HepG2 (cell line): ENCODE data around the gene RPS6KL1. TPM values are rescaled to one million over a fixed set of nuclear protein-coding genes. Genes with fewer than 3 reads are reported as not detected.

Source experiments
- BCL3 ChIP-seq: sonication (generic); formaldehyde crosslinking; IDR thresholded peaks from 2 replicates; pipeline ENCODE4 v1.5.1; 2020; ENCODE audit warnings: mild to moderate bottlenecking, missing genetic modification reagents, moderate library complexity
- BRF2 ChIP-seq: sonication (generic); formaldehyde crosslinking; IDR thresholded peaks from 2 replicates; pipeline ENCODE4 v1.8.1; 2022; ENCODE audit warnings: mild to moderate bottlenecking, missing genetic modification reagents
- EP300 ChIP-seq, 3 experiments: sonication (generic) in 1 of 3; formaldehyde crosslinking in 1 of 3; IDR thresholded peaks; 2 replicates each; pipeline versions ENCODE4 v1.5.1 to v1.6.1; 2011 to 2020; ENCODE audit warnings: low read depth in 2 of 3, low read length in 2 of 3, borderline replicate concordance in 1 of 3, improper control_type of control experiment in 1 of 3, mild to moderate bottlenecking in 1 of 3, missing genetic modification reagents in 1 of 3, moderate library complexity in 1 of 3
- FOSL2 ChIP-seq: sonication (generic); formaldehyde crosslinking; IDR thresholded peaks from 2 replicates; pipeline ENCODE4 v1.4.0; 2020; ENCODE audit warnings: missing genetic modification reagents
- GZF1 ChIP-seq: sonication (generic); formaldehyde crosslinking; IDR thresholded peaks from 2 replicates; pipeline ENCODE4 v1.5.1; 2020; ENCODE audit warnings: mild to moderate bottlenecking, missing genetic modification reagents
- MTA3 ChIP-seq: sonication (generic); formaldehyde crosslinking; IDR thresholded peaks from 2 replicates; pipeline ENCODE4 v1.4.0; 2020; ENCODE audit warnings: missing genetic modification reagents
- PHF21A ChIP-seq: sonication (generic); formaldehyde crosslinking; IDR thresholded peaks from 2 replicates; pipeline ENCODE4 v1.5.0; 2020; ENCODE audit warnings: mild to moderate bottlenecking, missing genetic modification reagents
- SALL1 ChIP-seq: sonication (generic); formaldehyde crosslinking; IDR thresholded peaks from 2 replicates; pipeline ENCODE4 v1.8.0; 2022; ENCODE audit warnings: mild to moderate bottlenecking, missing genetic modification reagents
- STAG1 ChIP-seq: sonication (generic); formaldehyde crosslinking; IDR thresholded peaks from 2 replicates; pipeline ENCODE4 v1.4.0; 2020; ENCODE audit warnings: missing genetic modification reagents
- TAF1 ChIP-seq: sonication (generic); formaldehyde crosslinking; IDR thresholded peaks from 2 replicates; pipeline ENCODE4 v1.4.0; 2020; ENCODE audit warnings: missing genetic modification reagents
- ZBTB44 ChIP-seq: sonication (generic); formaldehyde crosslinking; IDR thresholded peaks from 2 replicates; pipeline ENCODE4 v1.4.0; 2020; ENCODE audit warnings: missing genetic modification reagents
- ZNF329 ChIP-seq: sonication (generic); formaldehyde crosslinking; IDR thresholded peaks from 2 replicates; pipeline ENCODE4 v1.9.0; 2021; ENCODE audit warnings: low read depth, mild to moderate bottlenecking, missing genetic modification reagents
- ZNF460 ChIP-seq: sonication (generic); formaldehyde crosslinking; IDR thresholded peaks from 2 replicates; pipeline ENCODE4 v1.5.1; 2020; ENCODE audit warnings: missing genetic modification reagents, mild to moderate bottlenecking, borderline replicate concordance
- ZNF616 ChIP-seq: sonication (generic); formaldehyde crosslinking; IDR thresholded peaks from 2 replicates; pipeline ENCODE4 v1.5.0; 2020; ENCODE audit warnings: low read depth, mild to moderate bottlenecking, missing genetic modification reagents
- ZNF766 ChIP-seq: sonication (generic); formaldehyde crosslinking; IDR thresholded peaks from 2 replicates; pipeline ENCODE4 v1.5.0; 2020; ENCODE audit warnings: missing genetic modification reagents, borderline replicate concordance
- ZNF788 ChIP-seq: sonication (generic); formaldehyde crosslinking; IDR thresholded peaks from 2 replicates; pipeline ENCODE4 v1.5.0; 2020; ENCODE audit warnings: mild to moderate bottlenecking, missing genetic modification reagents, borderline replicate concordance
- ZSCAN22 ChIP-seq: sonication (generic); formaldehyde crosslinking; IDR thresholded peaks from 2 replicates; pipeline ENCODE4 v1.4.0; 2020; ENCODE audit warnings: mild to moderate bottlenecking, missing genetic modification reagents
- polyA plus RNA-seq, 8 experiments: library from polyadenylated mRNA; depleted of rRNA in 3 of 8; stranded (reverse) in 7 of 8; unstranded in 1 of 8; fragments of >200 nt; fragmentation: Illumina TruSeq in 4 of 8; extraction: Trizol in 4 of 8; gene quantifications; 2 replicates each; pipeline versions ENCODE4 v1.2.1 to v1.2.3, GENCODE V29; 2011 to 2016; ENCODE audit warnings: low read depth in 4 of 8, missing spikeins in 1 of 8, mixed read lengths in 1 of 8; ENCODE audit not compliant: insufficient read depth in 1 of 8
- total RNA-seq, 5 experiments: library from RNA; depleted of rRNA; stranded (reverse); fragments of >200 nt; fragmentation: Illumina TruSeq; extraction: Trizol; gene quantifications; 2 replicates each; pipeline ENCODE4 v1.2.3, GENCODE V29; 2016; ENCODE audit warnings: low read depth in 1 of 5
- TF ChIP-seq, protein P1 (sequence below): sonication (generic); formaldehyde crosslinking; IDR thresholded peaks from 2 replicates; pipeline ENCODE4 v1.9.0; 2021; ENCODE audit warnings: mild to moderate bottlenecking, missing genetic modification reagents
- TF ChIP-seq, protein P2 (sequence below): IDR thresholded peaks from 2 replicates; pipeline ENCODE4 v1.6.1; 2016

Gene RPS6KL1
- total and polyA plus RNA-seq, 2 of the 13 experiments (the other 11 are each of a cell fraction or from before 2014, with no cell fraction given), result 6.5 to 11.5 TPM

DNA sequence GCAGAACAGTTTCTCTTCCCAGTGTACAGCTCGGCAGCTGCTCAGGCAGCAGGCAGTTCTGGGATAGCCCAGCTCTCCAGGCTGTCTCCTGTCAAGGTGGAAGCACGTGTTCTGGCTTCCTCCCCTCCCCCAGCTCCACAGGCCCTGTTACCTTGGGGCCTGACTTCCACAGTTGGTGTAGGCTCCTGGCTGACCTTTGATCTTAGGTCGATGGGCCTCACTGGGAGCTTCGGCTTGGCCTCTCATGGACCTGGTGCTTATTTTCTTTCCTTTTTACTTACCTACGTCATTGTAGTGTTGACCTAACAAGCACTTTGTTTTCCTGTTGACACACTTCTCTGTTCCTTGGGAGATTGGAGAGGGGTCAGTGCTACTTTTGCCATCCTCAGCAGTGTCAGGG is 24.4 kb downstream of the RPS6KL1 start (continued):
- TF ChIP-seq ZNF788 (CRISPR knock-in tag), result peak; percentile 65; the same call in 1 of the 2 replicates
- no peak for TF ChIP-seq BCL3 (CRISPR knock-in tag)
- TF ChIP-seq ZBTB44 (CRISPR knock-in tag), result no peak
- TF ChIP-seq, protein P1, sequence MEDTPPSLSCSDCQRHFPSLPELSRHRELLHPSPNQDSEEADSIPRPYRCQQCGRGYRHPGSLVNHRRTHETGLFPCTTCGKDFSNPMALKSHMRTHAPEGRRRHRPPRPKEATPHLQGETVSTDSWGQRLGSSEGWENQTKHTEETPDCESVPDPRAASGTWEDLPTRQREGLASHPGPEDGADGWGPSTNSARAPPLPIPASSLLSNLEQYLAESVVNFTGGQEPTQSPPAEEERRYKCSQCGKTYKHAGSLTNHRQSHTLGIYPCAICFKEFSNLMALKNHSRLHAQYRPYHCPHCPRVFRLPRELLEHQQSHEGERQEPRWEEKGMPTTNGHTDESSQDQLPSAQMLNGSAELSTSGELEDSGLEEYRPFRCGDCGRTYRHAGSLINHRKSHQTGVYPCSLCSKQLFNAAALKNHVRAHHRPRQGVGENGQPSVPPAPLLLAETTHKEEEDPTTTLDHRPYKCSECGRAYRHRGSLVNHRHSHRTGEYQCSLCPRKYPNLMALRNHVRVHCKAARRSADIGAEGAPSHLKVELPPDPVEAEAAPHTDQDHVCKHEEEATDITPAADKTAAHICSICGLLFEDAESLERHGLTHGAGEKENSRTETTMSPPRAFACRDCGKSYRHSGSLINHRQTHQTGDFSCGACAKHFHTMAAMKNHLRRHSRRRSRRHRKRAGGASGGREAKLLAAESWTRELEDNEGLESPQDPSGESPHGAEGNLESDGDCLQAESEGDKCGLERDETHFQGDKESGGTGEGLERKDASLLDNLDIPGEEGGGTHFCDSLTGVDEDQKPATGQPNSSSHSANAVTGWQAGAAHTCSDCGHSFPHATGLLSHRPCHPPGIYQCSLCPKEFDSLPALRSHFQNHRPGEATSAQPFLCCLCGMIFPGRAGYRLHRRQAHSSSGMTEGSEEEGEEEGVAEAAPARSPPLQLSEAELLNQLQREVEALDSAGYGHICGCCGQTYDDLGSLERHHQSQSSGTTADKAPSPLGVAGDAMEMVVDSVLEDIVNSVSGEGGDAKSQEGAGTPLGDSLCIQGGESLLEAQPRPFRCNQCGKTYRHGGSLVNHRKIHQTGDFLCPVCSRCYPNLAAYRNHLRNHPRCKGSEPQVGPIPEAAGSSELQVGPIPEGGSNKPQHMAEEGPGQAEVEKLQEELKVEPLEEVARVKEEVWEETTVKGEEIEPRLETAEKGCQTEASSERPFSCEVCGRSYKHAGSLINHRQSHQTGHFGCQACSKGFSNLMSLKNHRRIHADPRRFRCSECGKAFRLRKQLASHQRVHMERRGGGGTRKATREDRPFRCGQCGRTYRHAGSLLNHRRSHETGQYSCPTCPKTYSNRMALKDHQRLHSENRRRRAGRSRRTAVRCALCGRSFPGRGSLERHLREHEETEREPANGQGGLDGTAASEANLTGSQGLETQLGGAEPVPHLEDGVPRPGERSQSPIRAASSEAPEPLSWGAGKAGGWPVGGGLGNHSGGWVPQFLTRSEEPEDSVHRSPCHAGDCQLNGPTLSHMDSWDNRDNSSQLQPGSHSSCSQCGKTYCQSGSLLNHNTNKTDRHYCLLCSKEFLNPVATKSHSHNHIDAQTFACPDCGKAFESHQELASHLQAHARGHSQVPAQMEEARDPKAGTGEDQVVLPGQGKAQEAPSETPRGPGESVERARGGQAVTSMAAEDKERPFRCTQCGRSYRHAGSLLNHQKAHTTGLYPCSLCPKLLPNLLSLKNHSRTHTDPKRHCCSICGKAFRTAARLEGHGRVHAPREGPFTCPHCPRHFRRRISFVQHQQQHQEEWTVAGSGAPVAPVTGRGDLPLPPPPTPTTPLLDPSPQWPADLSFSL (CRISPR knock-in tag), result no peak
- TF ChIP-seq ZNF766, result 0 out of 2 replicates have a peak, but pooled peaks have one; percentile 45
- TF ChIP-seq ZNF616 (CRISPR knock-in tag), result no peak
- peak in 1 of 2 experiments; percentile 81; a peak in 2 of 4 replicates for TF ChIP-seq EP300 (IDR thresholded peaks at IDR 0.05; ENCODE audit: low read depth in 2 of 2, low read length in 2 of 2)
- TF ChIP-seq EP300 (CRISPR knock-in tag; IDR thresholded peaks at IDR 0.05; ENCODE audit: borderline replicate concordance), result peak; percentile 29; the same call in 1 of the 2 replicates
- no peak for TF ChIP-seq ZSCAN22
- TF ChIP-seq BRF2 (CRISPR knock-in tag), result no peak
- no peak for TF ChIP-seq STAG1 (CRISPR knock-in tag)
- TF ChIP-seq TAF1, result no peak
- TF ChIP-seq SALL1 (CRISPR knock-in tag), result peak; percentile 93
- TF ChIP-seq PHF21A (CRISPR knock-in tag), result peak; percentile 86
- TF ChIP-seq ZNF329 (CRISPR knock-in tag), result no peak
- TF ChIP-seq GZF1 (CRISPR knock-in tag), result no peak
- peak; percentile 62 for TF ChIP-seq FOSL2 (CRISPR knock-in tag)
- peak; percentile 29; the same call in 1 of the 2 replicates for TF ChIP-seq ZNF460 (CRISPR knock-in tag)
- TF ChIP-seq MTA3 (CRISPR knock-in tag), result no peak
- TF ChIP-seq, protein P2, sequence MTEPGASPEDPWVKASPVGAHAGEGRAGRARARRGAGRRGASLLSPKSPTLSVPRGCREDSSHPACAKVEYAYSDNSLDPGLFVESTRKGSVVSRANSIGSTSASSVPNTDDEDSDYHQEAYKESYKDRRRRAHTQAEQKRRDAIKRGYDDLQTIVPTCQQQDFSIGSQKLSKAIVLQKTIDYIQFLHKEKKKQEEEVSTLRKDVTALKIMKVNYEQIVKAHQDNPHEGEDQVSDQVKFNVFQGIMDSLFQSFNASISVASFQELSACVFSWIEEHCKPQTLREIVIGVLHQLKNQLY (CRISPR knock-in tag), result peak; percentile 89
